ENCODE data around the gene PDZD7.

- TF ChIP-seq POLR2AphosphoS5 (IDR thresholded peaks at IDR 0.05; ENCODE audit: low read depth, low read length) (no peak), CHD2 (IDR thresholded peaks at IDR 0.05; ENCODE audit: low read length) (no peak), CTCF (IDR thresholded peaks at IDR 0.05; ENCODE audit: control extremely low read depth in 1 of 3, insufficient read depth in 1 of 3, low read depth in 1 of 3, low read length in 3 of 3) (no peak), SP1 (IDR thresholded peaks at IDR 0.05; ENCODE audit: low read depth, low read length) (no peak), SRF (IDR thresholded peaks at IDR 0.05; ENCODE audit: low read depth, low read length) (no peak), CHD1 (IDR thresholded peaks at IDR 0.05; ENCODE audit: low read depth, low read length) (no peak), POLR2A (IDR thresholded peaks at IDR 0.05; ENCODE audit: control extremely low read depth in 1 of 2, low read depth in 2 of 2, low read length in 2 of 2) (no peak), ATF2 (IDR thresholded peaks at IDR 0.05; ENCODE audit: low read length) (no peak), RAD21 (IDR thresholded peaks at IDR 0.05 in 1 of 2, conservative IDR thresholded peaks at IDR 0.05 in 1 of 2; ENCODE audit: low read depth in 2 of 2, low read length in 2 of 2) (no peak), SIX5 (IDR thresholded peaks at IDR 0.05; ENCODE audit: low read depth, low read length) (no peak)
Measured at GRCh38 chr10:100983868-100984671, 46.9 kb downstream of the PDZD7 start.

All from H1 (cell line).